T-helper 2 cell (primary cell): ENCODE data around the gene MRC1.

Experiments used
- DNase-seq, 5 experiments: peaks; one replicate each; pipeline versions ENCODE4 v3.0.0 to v3.0.0-alpha.2; 2012 to 2022

Gene MRC1

GRCh38 chr10:17795813-17796594, 13.1 kb upstream of the MRC1 start:
- DNase-seq: no peak

- no peak for DNase-seq
These were observed 7.6 kb upstream of the MRC1 start for GRCh38 chr10:17801507-17801906.

- no peak for DNase-seq
These were observed 6.8 kb upstream of the MRC1 start for GRCh38 chr10:17802350-17802749.

- no peak for DNase-seq
These were observed 6.2 kb upstream of the MRC1 start for GRCh38 chr10:17802976-17803375.

- DNase-seq: no peak
These were observed 3.8 kb upstream of the MRC1 start for GRCh38 chr10:17805330-17805729.

- DNase-seq: peak in 1 of 5 experiments; percentile 37
These were observed 3.1 kb upstream of the MRC1 start for GRCh38 chr10:17805921-17806577.

- DNase-seq: no peak
These were observed 2.2 kb downstream of the MRC1 start for GRCh38 chr10:17811146-17811865.

- no peak for DNase-seq
These were observed 5.8 kb downstream of the MRC1 start for GRCh38 chr10:17814973-17815372.

GRCh38 chr10:17816199-17816598, 7.1 kb downstream of the MRC1 start:
- DNase-seq: no peak

GRCh38 chr10:17817316-17817715, 8.2 kb downstream of the MRC1 start:
- DNase-seq: no peak

GRCh38 chr10:17817790-17818189, 8.6 kb downstream of the MRC1 start:
- DNase-seq: no peak

GRCh38 chr10:17819836-17820235, 10.7 kb downstream of the MRC1 start:
- no peak for DNase-seq

- DNase-seq: no peak
These were observed 11.8 kb downstream of the MRC1 start for GRCh38 chr10:17820943-17821342.

- DNase-seq: no peak
These were observed 12.7 kb downstream of the MRC1 start for GRCh38 chr10:17821893-17822292.

GRCh38 chr10:17831341-17831740, 22.2 kb downstream of the MRC1 start:
- DNase-seq: no peak

GRCh38 chr10:17831896-17832295, 22.7 kb downstream of the MRC1 start:
- no peak for DNase-seq

GRCh38 chr10:17833656-17834055, 24.5 kb downstream of the MRC1 start:
- no peak for DNase-seq

GRCh38 chr10:17835688-17836087, 26.5 kb downstream of the MRC1 start:
- DNase-seq: no peak

GRCh38 chr10:17836942-17837341, 27.8 kb downstream of the MRC1 start:
- no peak for DNase-seq

GRCh38 chr10:17838080-17838648, 29.0 kb downstream of the MRC1 start:
- no peak for DNase-seq

GRCh38 chr10:17841050-17841449, 31.9 kb downstream of the MRC1 start:
- no peak for DNase-seq

GRCh38 chr10:17842641-17843040, 33.5 kb downstream of the MRC1 start:
- no peak for DNase-seq

GRCh38 chr10:17847585-17848296, 38.6 kb downstream of the MRC1 start:
- no peak for DNase-seq
